Measurements from ENCODE around the gene REXO1. TPM values are rescaled to one million over a fixed set of nuclear protein-coding genes. Genes with fewer than 3 reads are reported as not detected.

REXO1 gene
- total RNA-seq, 4 donors from 2014 or later, result 7.5 to 16.4 (median 15.4) TPM

GRCh38 chr19:1815605-1816529 lies 32.4 kb downstream of the REXO1 start:
- Histone ChIP-seq H3K4me3 (no peak overlapping the region), H3K9me3 (no peaks in the 10 kb centered on the region), H3K27me3 (no peaks in the 10 kb centered on the region), H3K27ac (no peak overlapping the region), H3K4me1 (peaks cover 18 to 29% (median 25%) of the 10 kb centered on the region in 3 donors), H3K36me3 (peaks cover 50 to 65% (median 52%) of the 10 kb centered on the region in 3 donors)
- 88 to 91% methylated on average over 24 to 41 of the region's 61 CpGs for WGBS, 2 donors
- TF ChIP-seq CTCF (IDR thresholded peaks at IDR 0.05), result no peak
- TF ChIP-seq POLR2A (IDR thresholded peaks at IDR 0.05), result no peak
- intact Hi-C loops (cut with DNase I), result no loop called here
- no peak for DNase-seq

- no peak for TF ChIP-seq CTCF (IDR thresholded peaks at IDR 0.05)
- TF ChIP-seq POLR2A (IDR thresholded peaks at IDR 0.05), result no peak
- intact Hi-C loops (cut with DNase I), result no loop called here
- DNase-seq, result no peak
- Histone ChIP-seq H3K9me3 (no peaks in the 10 kb centered on the region), H3K4me3 (no peak overlapping the region), H3K36me3 (peaks cover 45 to 57% (median 49%) of the 10 kb centered on the region in 3 donors), H3K27me3 (no peaks in the 10 kb centered on the region), H3K4me1 (peaks cover 18 to 35% (median 25%) of the 10 kb centered on the region in 3 donors), H3K27ac (no peak overlapping the region)
- WGBS, 2 donors, result 86 to 90% methylated on average over 11 to 21 of the region's 26 CpGs
These were observed 33.3 kb downstream of the REXO1 start for GRCh38 chr19:1814833-1815604.

- Histone ChIP-seq H3K27ac (no peak overlapping the region), H3K27me3 (no peaks in the 10 kb centered on the region), H3K36me3 (peaks cover 39 to 51% (median 43%) of the 10 kb centered on the region in 3 donors), H3K4me3 (no peak overlapping the region), H3K9me3 (no peaks in the 10 kb centered on the region), H3K4me1 (peaks cover 18 to 41% (median 25%) of the 10 kb centered on the region in 3 donors)
- DNase-seq, result no peak
- WGBS, 2 donors, result 66 to 68% methylated on average over 5 to 7 of the region's 10 CpGs
- no peak for TF ChIP-seq POLR2A (IDR thresholded peaks at IDR 0.05)
- TF ChIP-seq CTCF (IDR thresholded peaks at IDR 0.05), result no peak
- intact Hi-C loops (cut with DNase I), result no loop called here
These were observed 33.9 kb downstream of the REXO1 start for GRCh38 chr19:1814391-1814790.

- H3K4me3 ChIP-seq, result peak overlapping the region; percentile 30 to 65 (median 57)
- peak overlapping the region; percentile 80 to 89 (median 84) for H3K27ac ChIP-seq
- intact Hi-C loops (cut with DNase I), result no loop called here
These were observed 34.8 kb downstream of the REXO1 start for GRCh38 chr19:1813192-1814182.

More at GRCh38 chr19:1813192-1814182, 34.8 kb downstream of the REXO1 start:
- DNase-seq, result no peak
- Histone ChIP-seq H3K36me3 (peaks cover 29 to 42% (median 34%) of the 10 kb centered on the region in 3 donors), H3K27me3 (no peaks in the 10 kb centered on the region), H3K9me3 (no peaks in the 10 kb centered on the region), H3K4me1 (peaks cover 18 to 46% (median 25%) of the 10 kb centered on the region in 3 donors)
- 39 to 55% methylated on average over 11 to 19 of the region's 21 CpGs for WGBS, 2 donors
- TF ChIP-seq CTCF (IDR thresholded peaks at IDR 0.05) (no peak), POLR2A (IDR thresholded peaks at IDR 0.05) (no peak)
